NCI-H1694 treated with DMSO at 0.1 percent for 48 hours (cell line): Measurements from ENCODE around the gene RP9.
"Not testable (repeated sequence)": the region's sequence is repeated elsewhere in the genome, so short reads cannot be mapped to it uniquely, and the experiment has no call there.

Experiments
- DNase-seq: peaks from one replicate; lab custom pipeline; 2025; lab: John Stamatoyannopoulos, UW

The RP9 gene

DNA sequence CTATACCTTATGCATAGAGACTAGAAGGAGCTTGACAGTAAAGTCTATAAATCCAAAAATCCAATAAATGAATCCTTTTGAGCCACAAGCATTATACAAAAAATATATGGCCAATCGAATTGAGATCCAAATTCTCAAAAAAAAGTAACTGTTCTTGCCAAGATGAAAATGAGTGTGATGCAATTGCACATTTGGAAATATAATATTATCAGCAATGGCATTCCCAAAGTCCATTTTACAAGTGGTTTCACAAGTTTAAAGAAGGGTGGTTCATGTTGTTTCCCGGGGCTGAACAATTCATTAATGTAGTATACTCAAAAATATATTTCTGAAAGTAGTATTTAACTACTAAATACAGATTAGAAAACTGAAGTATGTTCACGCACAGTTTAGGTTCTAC is 7.3 kb downstream of the RP9 start:
- no peak for DNase-seq

DNA sequence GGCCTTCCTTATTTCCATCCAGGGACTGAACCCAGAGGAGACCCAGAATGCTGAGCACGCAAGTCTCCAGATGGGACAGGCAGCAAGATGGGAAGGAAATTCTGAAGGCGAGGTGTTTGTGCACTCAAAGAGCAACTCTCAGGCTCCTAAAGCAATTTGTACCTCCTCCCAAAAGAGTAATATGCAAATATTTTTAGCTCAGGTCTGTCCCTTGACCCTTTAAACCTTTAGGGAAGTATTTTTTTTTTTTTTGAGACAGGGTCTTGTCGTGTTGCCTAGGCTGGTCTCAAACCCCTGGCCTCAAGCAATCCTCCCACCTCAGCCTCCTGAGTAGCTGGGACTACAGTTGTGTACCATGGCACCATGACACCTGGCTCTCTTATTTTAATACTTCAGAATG is 8.4 kb downstream of the RP9 start:
- no peak for DNase-seq

DNA sequence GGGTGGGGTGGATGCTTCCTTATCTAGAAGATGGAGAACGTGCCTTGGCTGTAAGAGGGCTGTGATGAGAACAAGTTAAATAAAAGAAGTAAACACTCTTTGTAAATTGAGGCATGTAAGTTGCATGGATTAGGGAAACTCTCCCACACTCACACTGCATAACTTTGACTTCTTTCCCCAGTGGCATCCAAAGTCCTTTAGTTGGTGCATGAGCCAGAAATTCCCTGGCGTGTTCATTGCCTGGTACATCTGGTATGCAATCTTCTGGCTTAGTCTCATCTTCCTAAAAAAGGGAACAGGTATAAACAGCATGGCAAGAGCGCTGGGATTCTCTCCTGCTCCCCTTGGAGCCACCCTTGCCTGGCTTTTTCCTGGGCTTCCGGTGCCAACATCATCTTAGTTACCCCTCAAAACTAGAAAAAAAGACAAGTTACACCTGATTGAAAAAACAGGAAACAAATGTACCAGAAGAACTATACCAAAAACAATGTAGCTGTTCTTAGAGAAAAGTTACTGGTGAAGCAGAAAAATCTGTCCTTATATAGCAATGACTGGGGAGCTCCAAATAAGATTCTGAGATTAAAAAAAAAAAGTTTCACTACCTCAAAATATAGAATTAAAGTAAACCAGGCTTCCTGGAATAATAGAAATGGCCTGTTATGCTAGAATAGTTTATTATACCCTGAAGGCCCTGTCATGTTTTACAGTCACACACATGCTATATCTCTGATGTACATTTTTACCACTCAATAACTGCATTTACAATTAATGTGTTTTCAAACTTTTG is 9.9 kb downstream of the RP9 start:
- no peak for DNase-seq

DNA sequence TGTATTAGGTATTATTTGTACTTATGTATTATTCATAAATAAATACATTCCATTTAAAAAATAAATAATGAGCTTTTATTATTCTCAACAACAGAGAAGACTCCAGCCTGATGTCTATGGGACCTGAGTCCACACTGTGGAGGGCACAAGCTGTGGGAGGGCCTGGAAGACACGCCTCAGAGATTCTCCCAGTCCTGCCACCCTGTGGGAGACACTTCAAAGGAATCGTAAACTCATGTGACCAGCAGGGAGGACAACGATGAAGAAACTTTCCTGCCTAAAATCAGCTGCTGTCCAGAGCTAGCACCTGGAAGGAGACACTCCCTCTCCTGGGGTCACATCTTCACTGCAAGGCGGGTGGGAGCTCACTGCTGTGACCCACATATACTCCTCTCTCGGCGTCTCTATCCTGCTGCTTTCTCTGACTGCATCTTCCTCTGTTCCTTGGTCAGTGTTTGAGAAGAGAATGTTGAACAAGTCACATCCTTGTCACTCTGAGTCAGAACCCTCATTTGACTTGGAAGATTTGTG is 14.4 kb downstream of the RP9 start:
- DNase-seq: not testable (repeated sequence)

DNA sequence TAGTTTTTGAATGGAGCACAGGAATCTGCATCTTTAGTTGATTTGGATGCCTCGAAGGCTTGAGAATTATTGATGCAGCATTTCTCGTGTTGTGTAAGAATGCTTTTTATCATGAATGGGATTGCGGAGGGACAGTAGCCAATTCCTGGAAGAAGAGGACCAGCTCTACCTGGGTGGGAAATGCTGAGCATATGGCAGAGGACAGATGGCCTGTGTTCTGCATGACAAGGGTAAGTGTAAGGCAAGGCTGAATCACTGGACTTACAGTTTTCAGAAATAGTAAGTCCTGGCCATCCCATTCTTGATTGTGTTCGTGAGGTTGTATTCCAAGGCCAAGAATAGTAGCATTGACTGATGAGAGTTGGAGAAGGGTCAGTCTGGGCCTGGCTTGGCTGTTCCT is 15.9 kb downstream of the RP9 start:
- DNase-seq: no peak

DNA sequence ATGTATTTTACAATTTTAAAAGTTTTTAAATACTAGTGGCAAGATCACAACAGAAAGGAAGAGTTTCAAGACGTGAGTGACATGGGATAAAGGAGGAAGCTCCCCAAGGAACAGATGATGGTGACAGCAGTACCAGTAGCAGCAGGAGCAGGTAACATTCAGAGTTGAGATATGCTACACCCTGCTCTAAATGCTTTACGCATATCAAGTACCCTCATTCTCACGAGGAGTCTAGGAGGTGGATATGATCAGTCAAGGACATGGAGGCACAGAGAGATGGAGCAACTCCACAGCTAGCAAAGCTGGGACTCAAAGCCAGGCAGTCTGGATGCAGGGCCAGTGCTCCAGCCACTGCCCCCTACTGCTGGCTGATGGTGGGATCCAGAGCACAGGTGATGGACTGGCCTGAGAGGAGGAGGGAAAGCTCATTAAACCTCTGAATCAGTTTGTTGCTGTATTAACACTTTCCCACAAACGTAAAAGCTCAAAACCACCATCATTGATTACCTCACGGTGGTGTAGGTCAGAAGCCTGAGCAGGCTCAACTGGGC is 17.5 kb downstream of the RP9 start:
- DNase-seq: no peak

DNA sequence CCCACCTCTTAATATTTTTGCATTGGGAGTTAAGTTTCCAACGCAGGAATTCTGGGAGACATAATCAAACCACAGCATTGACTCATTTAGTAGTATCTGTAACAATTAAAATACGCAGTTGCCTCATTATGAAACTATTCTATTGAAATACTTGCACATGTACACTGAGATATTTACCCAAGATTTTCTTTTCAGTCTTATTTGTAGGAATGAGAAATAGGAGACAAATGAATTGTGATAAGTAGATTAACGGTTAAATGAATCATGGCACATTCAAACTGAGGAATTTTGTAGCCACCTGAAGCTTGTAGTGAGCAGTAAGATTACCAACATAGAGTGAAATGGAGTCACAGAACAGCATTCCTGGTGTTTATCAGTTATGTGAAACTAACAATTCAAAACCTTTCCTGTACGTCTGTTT is 18.1 kb downstream of the RP9 start:
- DNase-seq: no peak

DNA sequence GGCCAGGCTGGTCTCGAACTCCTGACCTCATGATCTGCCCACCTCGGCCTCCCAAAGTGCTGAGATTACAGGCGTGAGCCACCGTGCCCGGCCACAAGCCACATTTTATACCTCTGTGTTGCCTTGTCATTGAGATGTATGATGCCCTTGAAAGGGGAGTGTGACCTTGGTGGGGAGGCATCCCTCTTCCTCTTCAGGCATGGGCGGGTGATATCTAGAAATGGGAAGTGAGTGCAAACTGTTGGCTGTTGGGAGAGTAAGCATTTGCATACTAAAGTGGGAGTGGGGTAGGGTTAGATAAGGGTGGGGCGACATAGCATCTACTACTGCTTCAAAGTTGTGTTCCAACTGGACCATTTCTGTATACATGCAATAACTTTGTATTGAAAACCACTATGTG is 20.1 kb downstream of the RP9 start:
- DNase-seq: no peak

DNA sequence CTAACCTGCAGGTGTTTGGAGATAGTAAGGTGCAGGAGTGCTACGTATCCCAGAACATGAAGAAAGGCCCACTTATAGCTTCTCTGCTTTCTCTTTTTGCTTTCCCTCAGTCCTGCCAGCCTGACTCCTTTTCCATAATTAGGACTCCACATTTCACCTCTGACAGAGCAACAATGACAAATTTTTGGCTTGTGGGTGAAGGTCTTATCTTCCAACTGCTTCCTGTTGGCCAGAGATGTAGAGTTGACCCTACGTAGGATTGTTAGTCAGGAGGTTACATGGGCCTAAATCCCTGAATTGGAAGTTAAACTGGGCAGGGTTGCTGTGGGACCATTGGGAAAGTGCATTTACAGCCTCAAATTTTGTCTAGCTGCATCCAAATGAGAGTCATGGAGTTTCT is 21.3 kb downstream of the RP9 start:
- no peak for DNase-seq

DNA sequence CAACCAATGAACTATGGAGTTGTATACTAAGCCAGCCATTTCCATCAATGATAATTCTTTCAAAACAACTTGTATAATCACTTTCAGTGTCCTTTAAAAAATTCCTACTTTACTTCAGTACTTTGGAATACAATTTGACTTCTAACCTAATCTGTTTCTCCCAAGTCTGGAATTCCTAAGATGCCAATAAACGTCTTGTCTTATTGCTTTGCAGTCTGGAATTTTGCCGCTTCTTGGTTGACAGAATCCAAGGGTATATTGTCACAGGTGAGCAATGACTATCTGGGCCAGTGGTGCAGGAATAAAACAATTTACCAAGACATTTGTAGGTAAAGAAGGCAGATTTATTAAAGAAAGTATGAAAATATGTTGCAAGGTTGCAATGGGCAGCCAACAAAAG is 21.8 kb downstream of the RP9 start:
- DNase-seq: no peak

DNA sequence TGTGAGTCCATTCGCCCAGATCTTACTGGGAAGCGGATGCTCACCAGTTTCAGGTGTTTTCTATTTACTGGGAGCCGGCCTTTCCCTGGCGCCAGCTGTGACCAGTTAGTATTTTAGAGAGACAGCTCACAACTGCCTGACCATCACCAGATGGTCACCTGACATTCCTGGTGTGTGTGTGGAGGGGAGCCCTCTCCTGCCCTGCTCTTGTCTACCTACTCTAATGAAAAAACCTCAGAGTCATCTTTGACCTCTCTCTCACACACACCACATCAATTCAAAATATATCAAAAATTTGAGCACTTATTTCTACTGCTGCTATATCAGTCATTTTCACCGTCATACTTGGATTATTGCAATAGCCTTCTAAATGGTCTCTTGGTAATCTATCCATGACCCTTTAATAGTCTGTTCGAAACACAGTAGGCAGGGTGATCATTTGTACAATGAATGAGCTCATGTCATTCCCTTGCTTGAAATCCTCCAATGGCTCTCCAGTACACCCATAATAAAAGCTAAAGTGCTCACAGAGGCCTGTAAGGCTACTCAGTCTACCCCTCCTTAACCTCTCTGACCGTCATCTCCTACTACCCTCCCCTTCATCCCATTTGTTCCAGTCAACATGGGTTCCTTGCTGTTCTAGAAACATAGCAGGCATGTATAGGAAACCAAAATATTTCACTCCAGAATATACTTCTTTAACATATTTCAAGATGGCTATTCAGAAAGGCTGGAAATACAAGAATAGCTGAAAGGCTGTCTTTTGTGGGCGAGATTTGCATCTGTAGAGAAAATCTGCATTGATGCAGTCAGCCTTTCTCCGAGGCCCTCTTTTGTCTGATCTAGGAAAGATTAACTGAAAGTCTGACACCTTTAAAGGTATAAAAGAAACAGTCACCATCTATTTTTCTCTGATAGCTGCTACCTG is 29.2 kb downstream of the RP9 start:
- DNase-seq: no peak

DNA sequence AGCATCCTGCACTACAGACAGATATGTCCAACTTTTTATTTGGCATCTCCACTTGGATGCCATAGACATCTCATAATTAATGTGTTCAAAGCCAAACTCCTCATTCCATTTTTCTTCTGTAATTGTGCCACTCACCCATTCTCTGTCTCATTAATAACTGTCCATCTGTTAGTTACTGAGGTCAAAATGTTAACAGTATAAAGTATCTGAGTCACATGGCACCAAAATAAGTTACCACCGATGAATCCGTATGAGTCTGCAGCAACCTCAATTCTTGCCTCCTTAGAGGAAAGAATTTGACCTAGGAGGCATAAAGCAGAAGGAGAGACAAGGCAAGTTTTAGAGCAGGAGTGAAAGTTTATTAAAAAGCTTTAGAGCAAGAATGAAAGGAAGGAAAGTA is 30.1 kb downstream of the RP9 start:
- DNase-seq: no peak

DNA sequence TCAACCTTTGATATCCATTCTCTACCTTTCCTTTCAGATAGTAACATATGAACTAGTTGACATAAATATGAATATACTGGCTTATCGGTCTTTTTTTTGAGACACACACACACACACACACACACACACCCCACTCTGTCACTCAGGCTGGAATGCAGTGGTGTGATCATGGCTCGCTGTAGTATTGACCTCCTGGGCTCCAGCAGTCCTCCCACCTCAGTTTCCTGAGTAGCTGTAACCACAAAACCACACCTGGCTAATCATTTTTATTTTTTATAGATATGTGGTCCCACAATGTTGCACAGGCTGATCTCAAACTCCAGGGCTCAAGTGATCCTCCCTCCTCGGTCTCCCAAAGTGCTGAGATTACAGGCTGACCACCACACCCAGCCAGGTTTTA is 32.5 kb downstream of the RP9 start:
- no peak for DNase-seq

DNA sequence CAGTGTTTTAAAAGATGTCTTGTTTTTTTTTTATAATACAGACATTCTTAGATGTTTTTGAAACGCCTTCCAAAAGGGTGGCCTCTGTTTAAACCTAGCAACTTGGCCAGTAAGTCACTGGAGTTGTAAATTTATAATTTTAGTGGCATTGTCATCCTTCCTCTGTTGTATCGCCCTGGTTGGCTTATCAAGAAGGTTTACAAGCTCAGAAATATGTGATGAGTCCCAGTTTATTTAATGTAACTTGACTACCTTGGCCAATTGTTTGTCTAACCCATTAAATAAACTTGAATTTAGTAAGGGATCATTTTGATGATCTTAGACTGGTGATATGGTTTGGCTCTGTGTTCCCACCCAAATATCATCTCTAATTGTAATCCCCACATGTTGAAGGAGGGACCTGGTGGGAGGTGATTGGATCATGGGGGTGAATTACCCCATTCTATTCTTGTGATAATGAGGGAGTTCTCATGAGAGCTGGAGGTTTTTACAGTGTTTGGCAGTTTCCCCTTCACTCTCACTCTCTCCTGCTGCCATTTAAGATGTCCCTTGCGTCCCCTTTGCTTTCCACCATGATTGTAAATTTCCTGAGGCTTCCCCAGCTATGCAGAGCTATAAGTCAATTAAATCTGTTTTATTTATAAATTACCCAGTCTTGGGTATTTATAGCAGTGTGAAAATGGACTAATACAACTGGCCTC is 33.2 kb downstream of the RP9 start:
- DNase-seq: no peak

DNA sequence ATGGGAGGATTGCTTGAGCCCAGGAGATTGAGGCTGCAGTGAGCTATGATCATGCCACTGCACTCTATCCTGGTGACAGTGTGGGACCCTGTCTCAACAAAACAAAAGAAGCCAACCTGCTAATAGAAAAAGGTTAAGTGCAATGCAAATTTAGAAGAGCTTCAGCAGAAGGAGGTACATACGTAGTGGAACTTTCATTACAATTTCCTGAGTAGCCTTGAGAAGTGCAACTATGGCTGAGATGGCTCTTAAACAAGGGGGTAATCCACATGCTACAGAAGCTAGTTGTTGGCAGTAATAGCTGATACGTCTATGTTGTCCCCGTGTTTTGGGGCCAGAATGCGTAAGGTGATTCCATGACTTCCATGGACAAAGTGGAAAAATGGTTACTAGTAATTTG is 36.0 kb downstream of the RP9 start:
- DNase-seq: no peak

DNA sequence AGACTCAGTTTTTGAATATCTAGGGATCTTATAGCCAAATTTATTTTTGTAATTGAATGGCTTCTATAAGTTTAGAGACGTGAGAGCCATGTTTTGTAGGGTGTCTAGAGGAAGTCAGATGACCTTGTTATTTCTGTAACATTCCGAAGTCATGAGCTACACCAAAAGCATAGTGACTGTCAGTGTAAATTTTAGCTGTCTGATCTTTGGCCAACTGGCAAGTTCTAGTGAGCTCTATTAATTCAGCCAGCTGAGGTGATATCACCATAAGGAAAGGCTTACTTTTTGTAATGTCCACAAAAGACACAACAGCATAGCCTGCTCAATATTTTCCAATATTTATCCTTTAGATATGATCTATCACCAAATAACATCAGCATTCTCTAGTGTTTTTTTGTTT is 36.7 kb downstream of the RP9 start:
- DNase-seq: no peak

DNA sequence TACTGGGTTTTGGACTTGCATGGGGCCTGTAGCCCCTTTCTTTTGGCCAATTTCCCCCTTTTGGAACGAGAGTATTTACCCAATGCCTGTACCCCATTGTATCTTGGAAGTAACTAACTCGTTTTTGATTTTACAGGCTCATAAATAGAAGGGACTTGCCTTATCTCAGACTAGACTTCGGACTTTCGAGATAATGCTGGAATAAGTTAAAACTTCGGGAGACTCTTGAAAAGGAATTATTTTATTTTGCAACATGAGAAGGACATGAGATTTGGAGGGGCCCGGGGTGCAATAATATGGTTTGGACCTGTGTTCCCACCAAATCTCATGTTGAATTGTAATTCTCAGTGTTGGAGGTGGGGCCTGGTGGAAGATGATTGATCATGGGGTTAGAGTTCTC is 38.4 kb downstream of the RP9 start:
- no peak for DNase-seq

DNA sequence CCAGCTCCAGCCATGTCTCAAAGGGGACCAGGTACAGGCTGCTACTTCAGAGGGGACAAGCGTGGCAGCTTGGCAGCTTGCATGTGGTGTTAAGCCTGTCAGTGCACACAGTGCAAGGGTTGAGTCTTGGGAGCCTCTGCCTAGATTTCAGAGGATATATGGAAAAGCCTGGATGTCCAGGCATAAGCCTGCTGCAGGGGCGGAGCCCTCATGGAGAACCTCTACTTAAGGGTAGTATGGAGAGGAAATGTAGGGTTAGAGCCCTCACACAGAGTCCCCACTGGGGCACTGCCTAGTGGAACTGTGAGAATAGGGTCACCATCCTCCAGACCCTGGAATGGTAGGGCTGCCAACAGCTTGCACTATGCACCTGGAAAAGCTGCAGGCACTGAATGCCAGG is 38.9 kb downstream of the RP9 start:
- no peak for DNase-seq

DNA sequence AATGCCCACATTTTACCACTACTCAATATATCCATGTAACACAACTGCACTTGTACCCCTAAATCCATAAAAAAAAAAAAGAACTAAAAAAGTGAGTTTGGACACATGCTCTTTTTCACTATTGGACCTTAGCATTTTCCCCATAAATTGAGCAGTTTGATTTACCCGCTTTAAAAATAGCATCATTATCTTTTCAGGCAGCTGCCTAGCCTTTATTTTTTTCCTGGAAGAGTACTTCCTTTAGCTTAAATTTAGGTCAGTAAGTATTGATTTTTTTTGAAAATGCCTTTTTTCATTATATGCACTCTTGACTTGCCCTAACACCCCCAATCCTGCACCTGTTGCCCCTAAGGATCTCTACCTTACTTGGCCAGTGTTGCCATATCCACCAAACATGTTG is 41.3 kb downstream of the RP9 start:
- no peak for DNase-seq

DNA sequence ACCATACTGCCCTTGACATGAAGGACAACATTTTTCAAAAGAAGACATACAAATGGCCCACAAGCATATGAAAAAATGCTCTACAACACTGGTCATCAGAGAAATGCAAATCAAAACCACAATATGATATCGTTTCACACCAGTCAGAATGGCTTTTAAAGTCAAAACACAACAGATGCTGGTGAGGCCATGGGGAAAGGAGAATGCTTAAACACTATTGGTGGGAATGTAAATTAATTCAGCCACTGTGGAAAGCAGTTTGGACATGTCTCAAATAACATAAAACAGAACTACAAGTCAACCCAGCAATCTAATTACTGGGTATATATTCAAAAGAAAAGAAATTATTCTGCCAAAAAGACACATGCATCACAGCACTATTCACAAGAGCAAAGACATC is 42.4 kb downstream of the RP9 start:
- DNase-seq: no peak

DNA sequence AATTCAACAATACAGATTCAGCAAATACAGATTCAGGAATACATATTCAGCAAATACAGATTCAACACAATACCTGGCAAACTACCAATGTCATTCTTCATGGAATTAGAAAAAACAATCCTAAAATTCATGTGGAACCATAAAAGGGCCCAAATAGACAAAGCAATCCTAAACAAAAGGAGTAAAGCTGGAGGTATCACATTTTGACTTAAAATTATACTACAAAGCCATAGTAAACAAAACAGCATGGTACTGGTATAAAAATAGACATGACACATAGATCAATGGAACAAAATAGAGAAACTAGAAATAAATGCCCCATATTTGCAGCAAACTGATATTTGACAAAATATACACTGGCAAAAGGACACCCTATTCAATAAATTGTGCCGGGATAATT is 43.2 kb downstream of the RP9 start:
- DNase-seq: no peak

DNA sequence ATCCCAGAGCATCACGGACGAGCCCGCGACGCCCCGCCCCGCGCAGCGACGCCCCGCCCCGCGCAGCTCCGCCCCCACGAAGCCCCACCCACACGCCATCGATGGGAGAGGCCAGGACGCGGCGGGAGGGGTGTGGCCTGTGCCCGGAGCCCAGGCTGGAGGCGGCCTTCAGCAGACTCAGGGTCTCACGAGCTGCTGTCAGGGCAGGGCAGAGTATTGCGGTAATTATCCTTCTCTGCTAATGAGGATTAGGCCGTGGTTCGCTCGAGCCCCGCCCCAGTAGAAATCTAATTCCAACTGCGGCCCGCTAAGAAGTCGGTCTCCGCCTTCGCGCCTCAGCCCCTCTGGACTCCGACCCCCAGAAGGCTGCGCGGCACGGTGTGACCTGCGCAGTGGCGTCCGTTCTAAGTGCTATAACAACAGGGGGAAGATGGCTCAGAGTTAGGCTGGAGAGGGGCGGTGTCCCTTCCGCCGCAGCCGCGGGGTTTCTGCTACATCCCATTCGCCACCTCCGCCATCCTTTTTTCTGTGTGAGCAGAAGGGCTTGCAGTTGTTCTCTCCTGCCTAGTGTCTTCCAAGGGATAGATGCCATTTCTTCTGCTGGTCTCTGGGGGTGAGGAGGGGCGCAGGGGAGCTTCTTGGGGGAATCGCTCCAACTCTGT is 46.3 kb downstream of the RP9 start:
- DNase-seq: peak; percentile 98
